ENCODE data around the gene PKP4. TPM values are rescaled to one million over a fixed set of nuclear protein-coding genes. Genes with fewer than 3 reads are reported as not detected.

PKP4 gene
- total RNA-seq, 1 donor from 2014 or later, result 62.9 TPM

DNA sequence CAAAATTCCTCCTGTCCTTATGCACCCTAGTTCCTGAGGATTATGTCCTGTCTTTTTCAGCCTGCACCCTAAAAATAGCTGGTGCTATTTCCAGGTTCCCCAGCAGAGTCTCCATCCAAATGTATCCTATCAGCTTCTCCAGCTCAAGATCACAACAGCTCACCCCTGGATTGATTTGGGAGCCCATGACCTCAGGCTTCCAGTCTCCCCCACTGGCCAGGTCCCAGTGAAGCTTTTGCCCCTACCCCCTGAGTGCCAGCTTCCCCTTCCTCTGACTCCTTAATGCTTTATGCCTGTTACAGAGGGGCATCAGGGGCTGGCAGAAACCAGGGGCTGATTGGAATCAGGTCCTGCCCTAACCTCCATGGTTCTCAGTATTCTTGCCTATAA is 261.4 kb downstream of the PKP4 start:
- no peaks in the 10 kb centered on the region for H3K27me3 Mint-ChIP-seq
- peaks cover 1% of the 10 kb centered on the region for H3K4me1 Mint-ChIP-seq (ENCODE audit: low read depth)
- no peaks in the 10 kb centered on the region for H3K36me3 Mint-ChIP-seq (ENCODE audit: insufficient read depth)
- no peak for DNase-seq (ENCODE audit: low spot score, unreplicated experiment)
- no peak overlapping the region for H3K4me3 Mint-ChIP-seq (ENCODE audit: low read depth)
- peaks cover 10% of the 10 kb centered on the region for H3K9me3 Mint-ChIP-seq (ENCODE audit: low read depth)
- TF ChIP-seq, protein P1, sequence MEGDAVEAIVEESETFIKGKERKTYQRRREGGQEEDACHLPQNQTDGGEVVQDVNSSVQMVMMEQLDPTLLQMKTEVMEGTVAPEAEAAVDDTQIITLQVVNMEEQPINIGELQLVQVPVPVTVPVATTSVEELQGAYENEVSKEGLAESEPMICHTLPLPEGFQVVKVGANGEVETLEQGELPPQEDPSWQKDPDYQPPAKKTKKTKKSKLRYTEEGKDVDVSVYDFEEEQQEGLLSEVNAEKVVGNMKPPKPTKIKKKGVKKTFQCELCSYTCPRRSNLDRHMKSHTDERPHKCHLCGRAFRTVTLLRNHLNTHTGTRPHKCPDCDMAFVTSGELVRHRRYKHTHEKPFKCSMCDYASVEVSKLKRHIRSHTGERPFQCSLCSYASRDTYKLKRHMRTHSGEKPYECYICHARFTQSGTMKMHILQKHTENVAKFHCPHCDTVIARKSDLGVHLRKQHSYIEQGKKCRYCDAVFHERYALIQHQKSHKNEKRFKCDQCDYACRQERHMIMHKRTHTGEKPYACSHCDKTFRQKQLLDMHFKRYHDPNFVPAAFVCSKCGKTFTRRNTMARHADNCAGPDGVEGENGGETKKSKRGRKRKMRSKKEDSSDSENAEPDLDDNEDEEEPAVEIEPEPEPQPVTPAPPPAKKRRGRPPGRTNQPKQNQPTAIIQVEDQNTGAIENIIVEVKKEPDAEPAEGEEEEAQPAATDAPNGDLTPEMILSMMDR (IDR thresholded peaks at IDR 0.05; ENCODE audit: unreplicated experiment), result no peak
- H3K27ac Mint-ChIP-seq, result no peak overlapping the region

DNA sequence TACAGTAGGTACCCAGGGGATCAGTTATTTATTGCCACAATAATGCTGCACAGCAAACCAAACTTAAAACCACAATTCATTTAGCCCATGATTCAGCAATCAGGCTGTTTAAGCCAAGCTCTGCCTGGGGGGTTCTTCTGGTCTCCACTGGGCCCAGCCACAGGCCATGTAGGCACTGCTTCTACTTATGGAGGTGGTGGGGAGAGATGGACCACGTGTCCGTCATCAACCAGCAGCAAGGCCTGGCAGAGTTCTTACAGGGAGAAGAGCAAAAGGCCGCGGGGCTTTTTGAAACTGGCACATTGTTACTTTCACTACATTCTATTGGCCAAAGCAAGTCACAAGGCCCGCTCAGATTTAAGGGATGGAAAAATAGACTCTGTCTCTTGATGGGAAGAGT is 262.1 kb downstream of the PKP4 start:
- Mint-ChIP-seq H3K4me3 (ENCODE audit: low read depth) (no peak overlapping the region), H3K9me3 (ENCODE audit: low read depth) (peaks cover 4% of the 10 kb centered on the region), H3K36me3 (ENCODE audit: insufficient read depth) (no peaks in the 10 kb centered on the region), H3K27ac (no peak overlapping the region), H3K4me1 (ENCODE audit: low read depth) (peaks cover 5% of the 10 kb centered on the region), H3K27me3 (no peaks in the 10 kb centered on the region)
- TF ChIP-seq, protein P1 (IDR thresholded peaks at IDR 0.05; ENCODE audit: unreplicated experiment), result no peak
- DNase-seq (ENCODE audit: low spot score, unreplicated experiment), result no peak

DNA sequence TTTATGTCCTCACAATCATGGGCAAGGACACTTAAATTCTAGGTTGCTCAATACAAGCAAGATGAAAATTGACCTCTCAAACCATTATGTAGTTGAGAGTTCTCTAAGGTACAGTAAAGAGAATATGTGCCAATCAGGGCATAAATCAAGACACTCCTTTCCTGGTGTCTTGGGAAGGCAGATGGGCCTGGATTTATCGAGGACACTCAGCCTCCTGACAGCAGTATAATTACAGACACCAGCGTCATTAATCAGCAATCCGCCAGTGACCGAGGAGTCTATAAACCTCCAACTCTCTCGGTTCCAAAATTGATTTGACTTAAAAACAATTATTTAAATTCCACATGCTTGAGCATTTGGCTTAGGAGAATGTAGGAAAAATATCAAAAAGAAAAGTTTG is 262.7 kb downstream of the PKP4 start:
- no peak overlapping the region for H3K4me3 Mint-ChIP-seq (ENCODE audit: low read depth)
- TF ChIP-seq, protein P1 (IDR thresholded peaks at IDR 0.05; ENCODE audit: unreplicated experiment), result no peak

DNA sequence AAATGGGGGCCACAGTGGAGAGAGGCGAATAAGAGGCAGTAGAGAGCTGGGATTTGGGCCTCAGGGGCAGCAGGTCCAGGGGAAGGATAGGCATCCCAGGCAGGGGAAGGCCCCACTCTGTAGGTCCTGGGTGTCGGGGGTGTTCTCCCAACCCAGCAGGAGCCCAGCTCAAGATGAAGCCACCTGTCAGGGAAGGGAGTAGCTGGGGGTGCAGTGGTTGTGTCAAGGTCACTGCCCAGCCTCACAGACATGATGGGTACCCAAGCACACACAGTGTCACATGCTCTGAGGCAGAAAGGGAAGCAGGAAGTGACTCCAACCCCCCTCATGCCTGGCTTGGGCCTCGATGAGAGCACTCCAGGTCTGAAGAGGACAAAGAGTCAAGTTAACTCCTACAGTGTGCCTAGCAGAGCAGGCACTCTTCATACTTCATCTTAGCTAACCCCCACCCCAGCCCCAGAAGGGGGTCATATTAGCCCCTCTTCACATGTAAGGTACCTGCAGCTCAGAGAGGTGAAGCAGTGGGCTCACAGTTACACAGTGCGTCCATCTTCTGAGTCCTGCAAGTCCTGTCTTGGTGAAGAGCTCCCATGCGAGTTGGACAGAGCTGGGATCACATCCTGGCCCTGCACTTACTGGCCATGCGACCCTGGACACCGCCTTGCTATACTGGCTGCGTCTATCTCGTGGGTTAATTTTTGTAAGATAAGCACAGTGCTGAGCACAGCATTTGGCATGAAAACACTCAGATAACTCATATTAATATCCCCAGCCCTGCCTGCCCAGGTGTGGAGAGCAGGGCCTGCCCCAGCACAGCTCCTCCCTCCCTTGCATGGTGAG is 265.7 kb downstream of the PKP4 start:
- TF ChIP-seq, protein P1 (IDR thresholded peaks at IDR 0.05; ENCODE audit: unreplicated experiment), result no peak
- H3K9me3 Mint-ChIP-seq (ENCODE audit: low read depth), result no peaks in the 10 kb centered on the region
- H3K36me3 Mint-ChIP-seq (ENCODE audit: insufficient read depth), result no peaks in the 10 kb centered on the region
- no peak overlapping the region for H3K27ac Mint-ChIP-seq
- H3K4me3 Mint-ChIP-seq (ENCODE audit: low read depth), result no peak overlapping the region
- no peak for DNase-seq (ENCODE audit: low spot score, unreplicated experiment)
- H3K4me1 Mint-ChIP-seq (ENCODE audit: low read depth), result peaks cover 21% of the 10 kb centered on the region
- no peaks in the 10 kb centered on the region for H3K27me3 Mint-ChIP-seq

More for the DNA sequence above, 262.7 kb downstream of the PKP4 start:
- DNase-seq (ENCODE audit: low spot score, unreplicated experiment), result no peak
- H3K9me3 Mint-ChIP-seq (ENCODE audit: low read depth), result no peaks in the 10 kb centered on the region
- H3K27me3 Mint-ChIP-seq, result no peaks in the 10 kb centered on the region
- H3K27ac Mint-ChIP-seq, result no peak overlapping the region
- no peaks in the 10 kb centered on the region for H3K36me3 Mint-ChIP-seq (ENCODE audit: insufficient read depth)
- peaks cover 11% of the 10 kb centered on the region for H3K4me1 Mint-ChIP-seq (ENCODE audit: low read depth)

DNA sequence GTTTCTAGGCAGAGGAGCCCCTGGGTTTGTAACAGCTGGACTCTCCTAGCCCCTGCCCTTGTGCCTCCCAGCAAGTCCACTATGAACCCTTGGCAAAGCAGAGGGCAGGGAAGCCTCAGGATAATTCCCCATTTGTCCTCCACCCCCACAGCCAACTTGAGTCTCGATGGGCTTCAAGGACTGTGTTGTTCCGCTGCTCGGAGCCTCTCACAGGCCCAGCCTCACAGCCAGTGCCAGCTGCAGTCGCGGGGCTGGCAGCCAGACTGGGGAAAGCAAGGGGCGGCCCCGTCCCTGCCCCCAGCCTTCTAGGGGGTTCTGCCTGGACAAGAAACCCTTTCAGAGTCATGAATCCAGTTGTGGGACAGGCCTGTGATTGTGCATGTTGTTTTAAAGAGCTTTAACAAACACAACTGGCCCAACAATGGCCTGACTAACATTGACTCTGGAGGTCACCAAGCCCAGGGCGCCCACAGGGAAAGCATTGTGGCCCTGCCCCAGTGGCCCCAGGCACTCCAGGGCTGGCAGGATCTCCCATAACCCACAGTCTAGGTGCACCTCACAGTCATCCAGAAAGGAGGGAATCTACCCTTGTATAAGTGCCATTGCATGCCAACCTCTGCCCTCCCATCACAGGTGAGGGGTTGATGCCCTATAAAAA is 266.6 kb downstream of the PKP4 start:
- Mint-ChIP-seq H3K27ac (no peak overlapping the region), H3K27me3 (peaks cover 3% of the 10 kb centered on the region)

More for the DNA sequence above, 266.6 kb downstream of the PKP4 start:
- no peak overlapping the region for H3K4me3 Mint-ChIP-seq (ENCODE audit: low read depth)
- H3K9me3 Mint-ChIP-seq (ENCODE audit: low read depth), result no peaks in the 10 kb centered on the region
- H3K4me1 Mint-ChIP-seq (ENCODE audit: low read depth), result peaks cover 21% of the 10 kb centered on the region
- H3K36me3 Mint-ChIP-seq (ENCODE audit: insufficient read depth), result no peaks in the 10 kb centered on the region
- no peak for DNase-seq (ENCODE audit: low spot score, unreplicated experiment)
- TF ChIP-seq, protein P1 (IDR thresholded peaks at IDR 0.05; ENCODE audit: unreplicated experiment), result no peak
